HG03439 (cell line): ENCODE measurements around the gene SF3A2.
A peak's percentile ranks its signal among the peaks of the same experiment; 100 is the strongest.

Experiments
- ATAC-seq: cut with Tn5 transposase; IDR thresholded peaks from one replicate; pipeline ENCODE4 v1.9.1; 2021; ENCODE audit warnings: mild to moderate bottlenecking, moderate library complexity; ENCODE audit not compliant: unreplicated experiment

Gene SF3A2

DNA sequence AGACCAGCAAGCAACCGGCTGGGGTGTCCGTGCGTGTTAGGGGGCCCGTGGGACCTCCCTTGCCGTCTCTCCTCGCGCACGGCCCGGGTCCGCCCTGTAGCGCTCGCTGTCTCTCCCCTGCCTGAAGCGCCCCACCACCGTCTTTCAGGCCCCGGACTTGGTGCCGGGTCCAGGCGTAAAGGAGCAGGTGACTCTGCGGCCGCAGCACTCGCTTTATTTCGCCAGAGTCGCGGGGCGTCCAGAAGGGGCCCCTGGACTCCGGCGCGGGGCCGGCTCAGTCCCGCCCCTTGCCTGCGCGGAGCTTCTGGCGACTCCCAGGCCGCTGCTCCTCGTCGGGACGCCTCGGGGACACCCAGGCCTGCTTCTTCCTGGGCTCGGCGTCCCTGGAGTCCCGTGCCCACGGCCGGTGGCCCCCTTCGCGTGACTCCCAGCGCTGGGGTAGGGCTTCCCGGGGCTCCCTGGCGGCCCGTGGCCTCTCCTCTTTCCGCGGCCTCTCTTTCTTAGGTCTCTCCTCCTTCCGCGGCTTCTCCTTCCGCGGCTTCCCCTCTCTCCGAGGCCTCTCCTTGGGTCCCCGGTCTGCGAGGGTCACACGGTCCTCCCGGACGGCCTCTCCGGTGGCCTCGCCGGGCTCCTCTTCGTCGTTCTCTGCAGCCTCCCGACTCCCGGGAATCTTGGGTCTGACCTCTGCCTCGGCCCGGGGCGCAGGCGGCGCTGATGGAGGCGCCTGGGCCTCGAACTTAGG lies 15.6 kb downstream of the SF3A2 start:
- ATAC-seq = no peak

- no peak for ATAC-seq
Measured at GRCh38 chr19:2252797-2253105, 16.1 kb downstream of the SF3A2 start.

- no peak for ATAC-seq
Measured at GRCh38 chr19:2253106-2254063, 16.8 kb downstream of the SF3A2 start.

- ATAC-seq = no peak
Measured at GRCh38 chr19:2254064-2254872, 17.6 kb downstream of the SF3A2 start.

DNA sequence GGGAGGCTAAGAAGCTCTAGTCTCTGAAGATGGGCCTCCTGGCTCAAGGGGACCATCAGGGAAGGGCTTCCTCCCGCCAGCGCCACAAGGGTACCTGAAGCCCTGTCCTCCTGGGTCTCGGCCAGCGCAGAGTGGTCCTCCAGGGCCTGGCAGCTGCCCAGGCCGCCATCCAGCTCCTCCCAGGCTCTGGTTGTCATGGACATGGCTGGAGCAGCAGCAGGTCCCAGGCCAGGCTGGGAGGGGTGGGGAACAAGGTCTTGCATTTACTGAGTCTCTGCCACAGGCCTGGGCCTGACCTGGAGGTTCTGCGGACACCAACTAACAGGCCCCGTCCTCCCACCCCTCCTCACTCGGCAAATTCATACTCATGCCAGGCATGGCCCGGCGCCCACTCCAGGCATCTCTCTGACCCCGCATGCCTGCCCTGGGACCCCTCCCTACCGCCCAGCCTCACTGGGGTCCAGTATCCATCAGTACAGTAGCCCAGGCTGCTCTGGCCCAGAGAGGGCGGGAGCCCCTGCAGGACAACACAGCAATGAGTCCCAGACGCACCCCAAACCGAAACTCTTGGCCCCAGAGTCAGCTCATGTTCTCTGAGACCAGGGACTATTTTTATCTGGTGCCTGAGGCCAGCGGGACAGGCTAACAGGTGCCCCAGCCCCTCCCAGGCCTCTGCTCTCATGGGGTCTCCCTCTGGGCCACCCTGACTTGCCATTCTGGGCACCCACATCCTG lies 18.7 kb downstream of the SF3A2 start:
- no peak for ATAC-seq

DNA sequence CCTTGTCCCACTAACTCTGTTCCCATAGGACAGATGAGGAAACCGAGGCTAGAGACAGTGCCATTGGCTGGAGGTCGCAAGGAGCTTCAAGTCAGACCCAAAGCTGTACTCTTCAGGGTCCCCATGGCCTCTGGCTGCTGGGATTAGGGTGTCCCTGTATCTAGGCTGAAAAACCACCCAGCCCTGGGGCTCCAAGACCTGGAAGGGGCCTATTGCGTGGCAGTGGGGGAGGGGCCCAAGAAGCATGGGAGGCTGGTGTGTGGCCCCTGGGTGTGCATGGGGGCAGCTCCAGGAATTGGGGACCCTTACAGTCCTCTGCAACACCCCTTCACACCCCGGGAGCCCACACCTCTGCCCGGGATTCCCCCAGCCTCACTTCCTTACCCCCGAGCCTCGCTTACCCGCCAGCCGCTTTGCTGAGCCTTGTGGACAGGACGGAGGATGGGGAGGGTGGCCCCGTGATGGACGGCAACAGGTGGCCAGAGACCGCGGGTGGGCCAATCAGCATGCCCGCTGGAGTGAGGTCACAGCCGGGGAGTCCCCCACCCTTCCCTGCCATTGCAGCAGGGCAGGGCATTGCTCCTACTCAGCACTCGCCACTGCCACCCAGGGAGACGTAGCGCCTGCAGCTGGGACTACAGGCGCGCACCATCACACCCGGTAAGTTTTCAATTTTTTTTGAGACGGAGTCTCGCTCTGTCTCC lies 19.5 kb downstream of the SF3A2 start, which contains the start of gene JSRP1:
TSS of gene JSRP1 (minus strand) at position 436 of the 704 bp plus-strand sequence. CDS start 1,103 bp downstream, outside the sequence.
- no peak for ATAC-seq

- ATAC-seq = no peak
Measured at GRCh38 chr19:2259336-2259735, 22.7 kb downstream of the SF3A2 start.

DNA sequence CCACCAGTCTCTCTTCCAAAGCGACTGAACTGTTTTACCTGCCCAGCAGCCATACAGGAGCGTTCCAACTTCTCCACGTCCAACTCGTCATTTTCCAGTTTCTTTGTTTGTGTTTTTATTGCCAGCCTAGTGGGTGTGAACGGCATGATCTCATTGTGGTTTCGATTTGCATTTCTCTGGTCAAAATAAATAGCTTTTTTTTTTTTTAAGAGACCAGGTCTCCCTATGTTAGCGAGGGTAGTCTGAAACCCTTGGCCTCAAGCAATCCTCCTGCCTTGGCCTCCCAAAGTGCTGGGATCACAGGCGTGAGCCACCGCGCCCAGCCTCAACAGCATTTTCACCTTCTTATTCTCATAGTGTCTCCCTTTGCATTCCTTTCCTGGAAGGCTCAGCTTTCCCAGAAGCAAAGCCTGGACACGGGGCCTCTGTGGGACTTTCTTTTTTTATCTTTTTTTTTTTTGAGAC lies 23.7 kb downstream of the SF3A2 start:
- ATAC-seq = no peak

DNA sequence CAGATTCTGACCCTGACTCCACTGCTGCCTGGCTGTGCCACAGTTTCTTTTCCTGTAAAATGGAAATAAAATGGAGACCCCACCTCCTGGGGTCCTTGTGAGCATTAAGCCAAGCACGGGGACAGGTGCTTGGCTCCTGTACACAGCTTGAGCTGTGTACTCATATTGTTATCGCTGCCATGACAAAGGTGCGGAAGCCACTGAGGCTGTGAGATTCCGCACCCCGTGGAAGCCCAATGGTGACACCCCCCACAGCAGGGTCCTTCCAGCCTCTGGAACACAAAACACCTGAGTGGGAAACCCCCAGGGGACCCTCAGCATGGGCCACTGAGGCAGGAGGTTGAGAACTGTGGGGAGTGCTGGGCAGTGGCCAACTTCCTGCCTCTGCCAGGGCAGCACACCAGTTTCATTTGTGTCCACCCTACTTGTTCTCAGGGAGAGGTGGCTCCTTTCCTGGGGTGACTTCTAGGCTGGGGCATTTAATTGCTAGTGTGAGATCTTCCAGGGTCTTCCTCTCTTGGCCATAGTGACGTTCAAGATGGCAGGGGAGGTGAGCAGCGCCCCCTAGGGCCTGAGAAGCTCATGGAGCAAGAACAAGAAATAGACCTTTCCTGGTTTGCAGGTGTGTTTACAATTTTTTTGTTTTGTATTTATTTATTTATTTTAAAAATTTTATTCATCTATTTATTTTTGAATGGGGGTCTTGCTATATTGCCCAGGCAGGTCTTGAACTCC lies 25.0 kb downstream of the SF3A2 start:
- ATAC-seq = no peak

GRCh38 chr19:2266183-2266993 lies 29.8 kb downstream of the SF3A2 start:
- ATAC-seq = no peak

DNA sequence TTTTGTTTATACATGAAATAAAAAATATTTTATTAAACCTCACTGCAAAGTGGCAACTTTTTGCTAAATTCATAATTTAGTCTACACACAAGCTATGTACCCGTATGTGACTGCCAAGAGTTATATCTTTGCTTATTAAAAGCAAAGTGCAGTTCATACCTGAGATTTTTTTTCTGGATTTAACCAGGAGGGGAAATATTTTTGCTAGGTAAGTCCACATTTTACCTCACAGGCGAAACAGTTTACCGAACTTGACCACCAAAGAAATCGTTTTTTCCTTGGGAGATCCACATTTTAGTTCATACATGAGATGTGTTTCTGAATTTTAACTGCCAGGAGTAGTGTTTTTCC lies 31.8 kb downstream of the SF3A2 start:
- ATAC-seq = no peak

- ATAC-seq = no peak
Measured at GRCh38 chr19:2268861-2269243, 32.2 kb downstream of the SF3A2 start.

DNA sequence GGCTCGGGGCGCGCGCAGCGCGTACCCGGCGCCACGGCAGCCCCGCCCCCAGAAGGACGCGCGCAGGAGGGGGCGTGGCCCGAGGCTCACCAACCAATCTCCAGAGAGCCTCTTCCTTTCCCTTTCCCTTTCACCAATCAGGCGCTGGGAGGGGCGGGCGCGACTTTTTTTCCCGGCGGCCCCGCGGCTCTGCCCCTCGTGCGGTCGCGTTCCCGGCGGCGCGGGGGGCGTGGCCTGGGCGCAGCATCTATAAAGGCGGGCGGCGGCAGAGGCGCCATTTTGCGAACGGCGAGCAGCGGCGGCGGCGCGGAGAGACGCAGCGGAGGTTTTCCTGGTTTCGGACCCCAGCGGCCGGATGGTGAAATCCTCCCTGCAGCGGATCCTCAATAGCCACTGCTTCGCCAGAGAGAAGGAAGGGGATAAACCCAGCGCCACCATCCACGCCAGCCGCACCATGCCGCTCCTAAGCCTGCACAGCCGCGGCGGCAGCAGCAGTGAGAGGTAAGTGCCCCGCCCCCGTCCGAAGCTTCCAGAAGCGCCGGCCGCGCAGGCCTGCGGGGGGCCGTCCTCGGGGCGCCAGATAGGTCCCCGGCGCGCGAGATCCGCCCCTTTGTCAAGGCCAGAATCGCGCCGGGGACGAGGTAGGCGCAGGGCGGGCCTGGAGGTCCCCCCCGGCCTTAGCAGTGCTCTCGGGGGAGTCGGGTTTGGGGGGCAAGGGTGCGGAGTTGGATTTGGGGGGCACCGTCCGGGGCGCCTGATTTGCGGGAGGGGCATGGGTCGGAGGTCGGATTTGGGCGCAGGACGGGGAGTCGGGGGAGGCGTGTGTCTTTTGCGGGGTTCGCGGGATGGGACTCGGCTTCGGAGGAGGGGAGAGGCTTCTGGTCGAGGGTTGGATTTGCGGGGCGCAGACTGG lies 32.9 kb downstream of the SF3A2 start:
- peak; percentile 52 for ATAC-seq

DNA sequence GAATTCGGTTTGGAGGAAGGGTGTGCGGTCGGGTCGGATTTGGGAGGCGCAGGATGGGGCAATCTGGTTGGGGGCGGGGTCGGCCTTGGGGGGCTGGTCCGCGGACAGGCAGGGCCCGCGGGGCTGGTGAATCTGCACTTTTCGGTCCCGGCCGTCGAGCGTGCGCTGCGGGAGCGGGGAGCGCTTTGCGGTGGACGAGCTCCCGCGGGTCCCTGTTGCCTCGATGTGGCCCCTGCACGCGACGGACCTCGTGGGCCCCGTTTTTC lies 33.5 kb downstream of the SF3A2 start:
- no peak for ATAC-seq

GRCh38 chr19:2270423-2271233 lies 34.0 kb downstream of the SF3A2 start:
- no peak for ATAC-seq

DNA sequence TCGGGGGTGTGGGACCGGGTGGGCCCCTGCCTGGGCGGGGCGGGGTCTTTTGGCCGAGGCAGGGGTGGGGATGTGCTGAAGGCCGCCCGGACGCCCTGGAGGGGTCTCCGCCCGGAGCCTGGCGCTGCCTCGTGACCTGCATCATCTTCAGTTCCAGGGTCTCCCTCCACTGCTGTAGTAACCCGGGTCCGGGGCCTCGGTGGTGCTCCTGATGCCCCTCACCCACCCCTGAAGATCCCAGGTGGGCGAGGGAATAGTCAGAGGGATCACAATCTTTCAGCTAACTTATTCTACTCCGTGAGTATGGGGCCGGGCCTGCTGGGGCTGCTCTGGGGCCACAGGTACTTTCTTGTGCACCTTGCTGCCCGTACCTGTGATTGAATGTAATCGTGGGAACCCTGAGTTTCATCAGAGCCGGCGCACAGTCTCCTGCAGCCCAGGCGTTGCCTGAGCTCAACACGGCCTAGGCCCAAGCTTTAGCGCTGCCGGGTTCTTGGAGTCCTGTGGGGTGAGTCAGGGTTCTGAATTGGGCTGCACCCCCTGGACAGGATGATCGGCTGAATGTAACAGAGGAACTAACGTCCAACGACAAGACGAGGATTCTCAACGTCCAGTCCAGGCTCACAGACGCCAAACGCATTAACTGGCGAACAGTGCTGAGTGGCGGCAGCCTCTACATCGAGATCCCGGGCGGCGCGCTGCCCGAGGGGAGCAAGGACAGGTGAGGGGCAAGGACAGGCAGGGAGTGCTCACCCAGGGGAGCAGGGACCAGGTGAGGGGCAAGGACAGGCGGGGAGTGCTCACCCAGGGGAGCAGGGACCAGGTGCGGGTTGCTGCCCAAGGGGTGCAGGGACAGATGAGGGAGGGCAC lies 34.8 kb downstream of the SF3A2 start:
- ATAC-seq = no peak
